ENCODE results near the gene UROC1.

UROC1 gene

DNA sequence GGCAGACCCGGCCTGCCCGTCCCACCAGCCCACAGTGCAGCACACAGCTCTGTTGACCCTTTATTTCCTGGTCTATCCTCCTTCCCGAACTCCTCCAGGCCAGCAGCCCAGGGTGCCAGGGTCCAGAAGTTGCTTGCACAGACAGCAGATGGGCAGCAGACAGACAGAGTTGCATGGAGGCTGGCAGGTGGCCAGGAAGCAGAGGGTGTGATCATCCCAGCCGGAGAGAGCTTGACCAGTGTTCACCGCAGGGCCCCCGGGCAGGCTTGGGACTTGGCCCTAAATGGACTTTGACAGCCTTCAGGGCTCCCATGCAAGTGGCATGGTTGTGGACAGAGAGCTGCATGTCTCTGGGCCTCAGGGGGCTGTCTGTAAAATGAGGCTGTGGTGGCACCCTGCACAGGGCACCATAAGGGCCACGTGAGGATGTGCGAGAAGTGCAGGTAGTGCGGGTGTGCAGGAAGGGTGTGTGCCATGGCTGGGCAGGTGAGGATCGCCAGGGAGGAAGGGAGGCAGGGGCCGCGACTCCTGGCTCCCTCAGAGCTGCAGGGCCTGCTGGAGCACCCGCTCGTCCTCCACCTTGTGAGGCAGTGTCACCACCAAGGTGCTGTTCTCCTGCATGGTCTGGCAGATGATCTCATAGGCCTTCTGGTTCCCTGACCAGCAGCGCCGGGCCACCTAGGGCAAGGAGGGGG lies 35.6 kb downstream of the UROC1 start:
- no peaks in the 10 kb centered on the region for H3K27me3 ChIP-seq (ENCODE audit: control insufficient read depth in 5 of 5, insufficient read depth in 4 of 5, low read length in 5 of 5)
- peaks cover 0 to 30% (median 10%) of the 10 kb centered on the region in 5 donors for H3K4me1 ChIP-seq (ENCODE audit: control insufficient read depth in 5 of 5, insufficient read depth in 5 of 5, low read length in 5 of 5)
- H3K36me3 ChIP-seq (ENCODE audit: control insufficient read depth in 5 of 5, insufficient read depth in 5 of 5, low read length in 5 of 5): no peaks in the 10 kb centered on the region
- no peak overlapping the region for H3K4me3 ChIP-seq (ENCODE audit: low read depth in 1 of 5, low read length in 5 of 5)
- H3K27ac ChIP-seq (ENCODE audit: low read depth, low read length): no peak overlapping the region
- H3K9ac ChIP-seq (ENCODE audit: low read length in 5 of 5): no peak overlapping the region
- no peaks in the 10 kb centered on the region for H3K9me3 ChIP-seq (ENCODE audit: control insufficient read depth in 5 of 5, low read length in 5 of 5)

DNA sequence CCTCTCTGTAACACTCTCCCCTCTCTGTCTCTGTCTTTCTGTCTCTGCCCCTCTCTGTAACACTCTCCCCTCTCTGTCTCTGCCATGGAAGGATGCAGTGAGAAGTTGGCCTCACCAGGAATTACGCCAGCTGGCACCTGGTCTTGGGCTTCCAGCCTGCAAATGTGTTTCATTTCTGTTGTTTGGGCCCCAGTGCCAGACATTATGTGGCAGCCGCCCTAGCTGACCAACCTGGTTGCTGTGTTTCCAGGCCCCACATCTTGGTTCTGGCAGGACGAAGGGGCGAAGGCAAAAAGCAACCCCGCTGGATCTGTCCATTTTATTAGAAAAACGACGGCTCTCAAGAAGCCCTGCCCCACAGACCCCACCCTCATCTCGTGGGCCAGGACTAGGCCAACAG lies 36.7 kb downstream of the UROC1 start:
- Histone ChIP-seq H3K36me3 (ENCODE audit: control insufficient read depth in 5 of 5, insufficient read depth in 5 of 5, low read length in 5 of 5) (no peaks in the 10 kb centered on the region), H3K4me1 (ENCODE audit: control insufficient read depth in 5 of 5, insufficient read depth in 5 of 5, low read length in 5 of 5) (peaks cover 2 to 25% (median 11%) of the 10 kb centered on the region in 5 donors), H3K9me3 (ENCODE audit: control insufficient read depth in 5 of 5, low read length in 5 of 5) (no peaks in the 10 kb centered on the region), H3K4me3 (ENCODE audit: low read depth in 1 of 5, low read length in 5 of 5) (no peak overlapping the region), H3K27ac (ENCODE audit: low read depth, low read length) (no peak overlapping the region), H3K9ac (ENCODE audit: low read length in 5 of 5) (no peak overlapping the region), H3K27me3 (ENCODE audit: control insufficient read depth in 5 of 5, insufficient read depth in 4 of 5, low read length in 5 of 5) (no peaks in the 10 kb centered on the region)

DNA sequence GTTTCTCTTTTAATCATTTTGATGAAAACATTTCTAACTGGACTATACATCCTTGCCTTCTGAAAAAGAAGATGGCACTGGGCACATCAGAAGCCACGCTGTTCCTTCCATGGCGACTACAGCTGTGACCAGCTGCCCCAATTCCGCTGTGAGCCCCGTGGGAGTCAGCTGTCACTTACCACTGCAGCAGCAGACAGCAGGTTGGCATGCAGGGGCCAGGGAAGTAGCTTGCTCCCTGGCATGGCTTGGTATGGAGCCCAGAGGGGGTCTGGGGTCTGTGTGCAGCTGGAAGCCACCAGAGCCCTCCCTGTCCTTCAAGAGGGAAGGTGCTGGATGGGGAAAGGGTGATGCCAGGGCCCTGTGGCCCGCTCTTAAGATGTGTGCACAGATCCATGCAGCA lies 37.4 kb downstream of the UROC1 start:
- H3K4me3 ChIP-seq (ENCODE audit: low read depth in 1 of 5, low read length in 5 of 5): no peak overlapping the region
- H3K27ac ChIP-seq (ENCODE audit: low read depth, low read length): no peak overlapping the region

GRCh38 chr3:126479642-126480041 lies 37.9 kb downstream of the UROC1 start:
- Histone ChIP-seq H3K9me3 (ENCODE audit: control insufficient read depth in 5 of 5, low read length in 5 of 5) (no peaks in the 10 kb centered on the region), H3K27ac (ENCODE audit: low read depth, low read length) (no peak overlapping the region), H3K4me3 (ENCODE audit: low read depth in 1 of 5, low read length in 5 of 5) (no peak overlapping the region), H3K9ac (ENCODE audit: low read length in 5 of 5) (no peak overlapping the region), H3K36me3 (ENCODE audit: control insufficient read depth in 5 of 5, insufficient read depth in 5 of 5, low read length in 5 of 5) (no peaks in the 10 kb centered on the region), H3K4me1 (ENCODE audit: control insufficient read depth in 5 of 5, insufficient read depth in 5 of 5, low read length in 5 of 5) (peaks cover 2 to 19% (median 13%) of the 10 kb centered on the region in 5 donors), H3K27me3 (ENCODE audit: control insufficient read depth in 5 of 5, insufficient read depth in 4 of 5, low read length in 5 of 5) (no peaks in the 10 kb centered on the region)

More for the DNA sequence above, 37.4 kb downstream of the UROC1 start:
- no peak overlapping the region for H3K9ac ChIP-seq (ENCODE audit: low read length in 5 of 5)
- H3K36me3 ChIP-seq (ENCODE audit: control insufficient read depth in 5 of 5, insufficient read depth in 5 of 5, low read length in 5 of 5): no peaks in the 10 kb centered on the region
- H3K9me3 ChIP-seq (ENCODE audit: control insufficient read depth in 5 of 5, low read length in 5 of 5): no peaks in the 10 kb centered on the region
- H3K4me1 ChIP-seq (ENCODE audit: control insufficient read depth in 5 of 5, insufficient read depth in 5 of 5, low read length in 5 of 5): peaks cover 2 to 19% (median 11%) of the 10 kb centered on the region in 5 donors
- no peaks in the 10 kb centered on the region for H3K27me3 ChIP-seq (ENCODE audit: control insufficient read depth in 5 of 5, insufficient read depth in 4 of 5, low read length in 5 of 5)

DNA sequence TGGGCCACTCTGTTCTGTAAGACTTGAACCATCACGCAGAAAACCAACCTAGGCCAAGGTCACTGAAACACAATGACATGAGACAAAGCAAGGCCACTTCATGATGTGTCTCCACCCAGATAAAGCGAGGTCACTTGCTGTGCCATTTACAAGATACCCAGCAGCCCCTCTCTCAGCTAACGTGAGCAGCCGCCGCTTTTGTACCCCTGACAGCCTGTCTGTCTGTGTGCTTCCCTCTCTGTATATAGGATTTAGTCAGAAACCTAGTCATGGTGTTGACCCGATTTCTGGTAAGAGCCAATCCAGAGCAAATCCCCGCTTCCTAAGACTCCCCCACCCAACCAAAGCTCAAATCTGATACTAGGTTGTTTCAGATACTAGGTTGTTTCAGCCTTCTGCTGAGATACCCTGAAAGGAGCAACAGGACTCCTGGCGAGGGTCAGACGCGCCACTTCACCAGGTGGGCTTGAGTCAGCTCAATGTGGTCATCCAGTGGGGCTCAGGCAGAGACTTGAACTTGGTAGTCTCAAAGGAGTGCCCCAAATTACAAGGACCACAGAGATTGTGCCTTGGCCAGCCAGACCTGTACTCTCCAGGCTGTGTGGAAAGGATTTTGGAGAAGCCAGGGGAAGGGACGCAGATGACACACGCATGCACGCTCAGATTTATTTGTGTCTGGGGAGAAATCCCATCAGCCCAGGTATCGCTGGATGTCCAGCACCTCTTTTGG lies 38.8 kb downstream of the UROC1 start:
- H3K27ac ChIP-seq (ENCODE audit: low read depth, low read length): no peak overlapping the region
- no peak overlapping the region for H3K4me3 ChIP-seq (ENCODE audit: low read depth in 1 of 5, low read length in 5 of 5)
- H3K9ac ChIP-seq (ENCODE audit: low read length in 5 of 5): no peak overlapping the region
- H3K36me3 ChIP-seq (ENCODE audit: control insufficient read depth in 5 of 5, insufficient read depth in 5 of 5, low read length in 5 of 5): no peaks in the 10 kb centered on the region
- no peaks in the 10 kb centered on the region for H3K9me3 ChIP-seq (ENCODE audit: control insufficient read depth in 5 of 5, low read length in 5 of 5)
- H3K4me1 ChIP-seq (ENCODE audit: control insufficient read depth in 5 of 5, insufficient read depth in 5 of 5, low read length in 5 of 5): peaks cover 5 to 28% (median 21%) of the 10 kb centered on the region in 5 donors
- H3K27me3 ChIP-seq (ENCODE audit: control insufficient read depth in 5 of 5, insufficient read depth in 4 of 5, low read length in 5 of 5): no peaks in the 10 kb centered on the region

DNA sequence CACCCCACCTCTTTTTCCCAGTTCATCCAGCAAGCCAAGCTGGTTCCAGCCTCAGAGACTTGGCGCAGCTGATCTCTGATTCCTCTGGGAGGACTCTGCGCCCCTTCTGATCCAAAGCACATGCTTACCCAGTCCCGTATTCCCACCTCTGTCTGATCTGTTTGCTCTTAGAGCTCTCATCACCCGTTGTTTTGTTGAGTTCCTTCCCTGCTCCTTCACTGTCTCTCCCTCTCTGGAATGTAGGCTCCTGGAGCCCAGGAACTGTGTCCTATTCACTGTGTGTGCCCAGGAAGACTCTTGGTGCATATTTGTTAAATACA lies 40.6 kb downstream of the UROC1 start:
- no peak overlapping the region for H3K4me3 ChIP-seq (ENCODE audit: low read depth in 1 of 5, low read length in 5 of 5)
- H3K27ac ChIP-seq (ENCODE audit: low read depth, low read length): no peak overlapping the region

DNA sequence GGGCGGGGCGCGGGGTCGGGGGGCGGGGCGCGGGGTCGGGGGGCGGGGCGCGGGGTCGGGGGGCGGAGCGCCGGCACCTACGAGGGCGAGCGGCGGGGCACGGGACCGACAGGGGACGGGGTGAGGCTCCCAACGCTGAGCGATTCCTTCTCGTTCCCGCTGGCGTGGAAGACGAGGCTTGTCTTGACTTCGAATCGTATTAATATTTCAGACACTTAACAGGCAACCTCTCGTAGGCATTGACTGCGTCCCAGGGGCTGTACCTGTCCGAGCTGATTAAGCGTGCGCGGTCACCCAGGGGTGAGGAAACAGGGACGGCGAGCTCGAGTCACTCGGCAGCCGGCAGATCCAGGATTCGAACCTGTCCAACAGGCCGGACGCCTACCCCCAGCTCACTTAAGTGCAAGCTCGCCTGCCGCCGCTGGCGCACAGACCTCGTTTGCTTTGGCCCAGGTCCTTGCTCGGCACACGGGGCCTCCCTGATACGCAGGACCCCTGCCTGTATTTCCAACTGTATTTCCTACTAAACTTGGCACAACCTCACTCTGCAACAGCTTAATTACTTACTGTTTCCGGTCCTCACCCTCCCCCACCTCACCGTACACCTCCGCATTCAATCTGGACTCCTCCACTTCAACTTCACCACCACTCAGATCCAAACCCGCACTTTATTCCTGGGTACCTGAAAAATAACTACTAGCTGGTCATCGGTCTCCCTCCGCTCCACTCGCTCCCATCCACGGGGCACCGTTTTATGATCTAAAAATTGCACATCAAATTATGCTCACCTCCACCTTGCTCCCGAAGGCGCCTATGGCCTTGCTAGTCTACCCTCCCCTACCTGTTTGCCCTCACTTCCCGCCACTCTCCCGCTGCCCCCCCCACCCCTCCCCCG lies 41.2 kb downstream of the UROC1 start:
- H3K27me3 ChIP-seq (ENCODE audit: control insufficient read depth in 5 of 5, insufficient read depth in 4 of 5, low read length in 5 of 5): no peaks in the 10 kb centered on the region
- H3K4me1 ChIP-seq (ENCODE audit: control insufficient read depth in 5 of 5, insufficient read depth in 5 of 5, low read length in 5 of 5): peaks cover 20 to 43% (median 38%) of the 10 kb centered on the region in 5 donors
- peak overlapping the region; percentile 68 to 93 (median 84) for H3K9ac ChIP-seq (ENCODE audit: low read length in 5 of 5)
- H3K4me3 ChIP-seq (ENCODE audit: low read depth in 1 of 5, low read length in 5 of 5): peak overlapping the region; percentile 83 to 92 (median 88)
- H3K9me3 ChIP-seq (ENCODE audit: control insufficient read depth in 5 of 5, low read length in 5 of 5): no peaks in the 10 kb centered on the region
- H3K36me3 ChIP-seq (ENCODE audit: control insufficient read depth in 5 of 5, insufficient read depth in 5 of 5, low read length in 5 of 5): peaks cover 0 to 2% (median under 1%) of the 10 kb centered on the region in 5 donors
- H3K27ac ChIP-seq (ENCODE audit: low read depth, low read length): peak overlapping the region; percentile 72

More for the DNA sequence above, 40.6 kb downstream of the UROC1 start:
- Histone ChIP-seq H3K9ac (ENCODE audit: low read length in 5 of 5) (no peak overlapping the region), H3K4me1 (ENCODE audit: control insufficient read depth in 5 of 5, insufficient read depth in 5 of 5, low read length in 5 of 5) (peaks cover 18 to 44% (median 38%) of the 10 kb centered on the region in 5 donors), H3K9me3 (ENCODE audit: control insufficient read depth in 5 of 5, low read length in 5 of 5) (no peaks in the 10 kb centered on the region), H3K27me3 (ENCODE audit: control insufficient read depth in 5 of 5, insufficient read depth in 4 of 5, low read length in 5 of 5) (no peaks in the 10 kb centered on the region), H3K36me3 (ENCODE audit: control insufficient read depth in 5 of 5, insufficient read depth in 5 of 5, low read length in 5 of 5) (no peaks in the 10 kb centered on the region)

- H3K4me3 ChIP-seq (ENCODE audit: low read depth in 1 of 5, low read length in 5 of 5): peak within 1 kb of the TSS; percentile 83 to 92 (median 88)
- H3K9ac ChIP-seq (ENCODE audit: low read length in 5 of 5): peak within 1 kb of the TSS; percentile 68 to 93 (median 84)
- H3K9me3 ChIP-seq (ENCODE audit: control insufficient read depth in 5 of 5, low read length in 5 of 5): no peaks in the 10 kb centered on the region
- H3K36me3 ChIP-seq (ENCODE audit: control insufficient read depth in 5 of 5, insufficient read depth in 5 of 5, low read length in 5 of 5): peaks cover 2 to 11% (median 8%) of the 10 kb centered on the region in 5 donors
- H3K27me3 ChIP-seq (ENCODE audit: control insufficient read depth in 5 of 5, insufficient read depth in 4 of 5, low read length in 5 of 5): no peaks in the 10 kb centered on the region
- H3K27ac ChIP-seq (ENCODE audit: low read depth, low read length): peak within 1 kb of the TSS; percentile 72
- H3K4me1 ChIP-seq (ENCODE audit: control insufficient read depth in 5 of 5, insufficient read depth in 5 of 5, low read length in 5 of 5): peaks cover 20 to 43% (median 38%) of the 10 kb centered on the region in 5 donors
Measured at GRCh38 chr3:126475413-126476114, 42.0 kb downstream of the UROC1 start, which contains the start of gene ZXDC. Gene ZXDC, minus strand, starts transcription at chr3:126475891. Its CDS starts 26 bp downstream, at chr3:126475865.

Data from subcutaneous abdominal adipose tissue (tissue), 5 donors.